Endothelial cell of umbilical vein (primary cell): ENCODE data around the gene YTHDF1. TPM values are rescaled to one million over a fixed set of nuclear protein-coding genes. Genes with fewer than 3 reads are reported as not detected.

ENCODE experiments used
- BruUV-seq: library from RNA; stranded (reverse); fragments of 400-500 nt; replicated peaks from 2 replicates; lab custom pipeline; 2021; lab: Mats Ljungman, UMichigan
- CTCF ChIA-PET: fragments of 300-600, 350-600 bp; sonication (Branson Sonifier 250); formaldehyde crosslinking; loops from one replicate; lab custom pipeline; 2021; ENCODE audit warnings: antibody characterized with exemption, inconsistent platforms; lab: Charles Lee
- POLR2A ChIA-PET: fragments of 300-600, 350-600 bp; sonication (Branson Sonifier 250); formaldehyde crosslinking; loops from one replicate; lab custom pipeline; 2021; ENCODE audit warnings: antibody characterized with exemption, inconsistent platforms; lab: Charles Lee
- DNase-seq: peaks from one replicate; pipeline ENCODE4 v3.0.0-alpha.2; 2011; ENCODE audit warnings: low read depth, low spot score
- FAIRE-seq: peaks from 2 replicates; lab custom pipeline; 2011; peaks lifted over from hg19 to GRCh38; lab: Jason Lieb, UNC
- H2AFZ ChIP-seq: 2 replicates; pipeline ENCODE4 v1.6.0; 2012; ENCODE audit warnings: low read depth, low read length, control low read depth, inconsistent platforms
- H3K27ac ChIP-seq: 2 replicates; pipeline ENCODE4 v1.5.1; 2011; ENCODE audit warnings: low read depth, mild to moderate bottlenecking, control low read depth, low read length, moderate library complexity; ENCODE audit not compliant: insufficient read depth
- H3K27me3 ChIP-seq, 2 experiments: 2 replicates each; pipeline versions ENCODE4 v1.6.0 to v1.6.1; 2011; ENCODE audit warnings: low read length in 2 of 2, mixed read lengths in 1 of 2; ENCODE audit not compliant: control insufficient read depth in 2 of 2, insufficient read depth in 2 of 2
- H3K36me3 ChIP-seq, 2 experiments: 2 replicates in 1 of 2; 3 replicates in 1 of 2; pipeline ENCODE4 v1.5.1; 2011; ENCODE audit warnings: low read length in 2 of 2, mild to moderate bottlenecking in 1 of 2, moderate library complexity in 1 of 2; ENCODE audit not compliant: control insufficient read depth in 2 of 2, insufficient read depth in 2 of 2; ENCODE audit errors: extremely low read depth in 1 of 2
- H3K4me1 ChIP-seq: 3 replicates; pipeline ENCODE4 v1.5.1; 2011; ENCODE audit warnings: mild to moderate bottlenecking, low read length; ENCODE audit not compliant: control insufficient read depth, insufficient read depth; ENCODE audit errors: extremely low read depth
- H3K4me2 ChIP-seq: 2 replicates; pipeline ENCODE4 v1.6.1; 2011; ENCODE audit warnings: low read length, control low read depth, mixed read lengths; ENCODE audit not compliant: insufficient read depth
- H3K4me3 ChIP-seq, 3 experiments: fragments of 200-600 bp in 1 of 3; sonication (generic), shearing (Covaris generic) in 1 of 3; replicated peaks in 1 of 3; 2 replicates each; pipeline ENCODE4 v1.5.1; 2011 to 2016; ENCODE audit warnings: control low read depth in 3 of 3, low read length in 3 of 3, mild to moderate bottlenecking in 2 of 3, inconsistent platforms in 1 of 3, low read depth in 1 of 3, moderate library complexity in 1 of 3; ENCODE audit not compliant: insufficient read depth in 1 of 3
- H3K79me2 ChIP-seq: 2 replicates; pipeline ENCODE4 v1.6.0; 2012; ENCODE audit warnings: low read length, inconsistent platforms; ENCODE audit not compliant: control insufficient read depth, insufficient read depth
- H3K9ac ChIP-seq: replicated peaks from 2 replicates; pipeline ENCODE3; 2011; ENCODE audit warnings: low read length, control low read depth; ENCODE audit not compliant: insufficient read depth; ENCODE audit errors: extremely low read depth
- H3K9me1 ChIP-seq: replicated peaks from 3 replicates; pipeline ENCODE4 v1.6.0; 2011; ENCODE audit warnings: mild to moderate bottlenecking, low read length; ENCODE audit not compliant: control insufficient read depth, insufficient read depth; ENCODE audit errors: extremely low read depth
- H3K9me3 ChIP-seq: replicated peaks from 2 replicates; pipeline ENCODE4 v1.5.1; 2012; ENCODE audit warnings: low read length, inconsistent platforms; ENCODE audit not compliant: control insufficient read depth, insufficient read depth
- H4K20me1 ChIP-seq: replicated peaks from 2 replicates; pipeline ENCODE3; 2011; ENCODE audit warnings: mild to moderate bottlenecking, low read length; ENCODE audit not compliant: control insufficient read depth, insufficient read depth; ENCODE audit errors: extremely low read depth
- CTCF ChIP-seq, 2 donors: IDR thresholded peaks; 1 replicate in 1 of 2; 2 replicates in 1 of 2; pipeline ENCODE4 v1.5.1; 2011; ENCODE audit warnings: low read length in 2 of 2, mild to moderate bottlenecking in 2 of 2, moderate library complexity in 2 of 2, control low read depth in 1 of 2, inconsistent platforms in 1 of 2, low read depth in 1 of 2; ENCODE audit not compliant: insufficient read depth in 1 of 2; ENCODE audit errors: extremely low read depth in 1 of 2
- EZH2 ChIP-seq: IDR thresholded peaks from 2 replicates; pipeline ENCODE4 v1.6.1; 2012; ENCODE audit warnings: borderline replicate concordance, low read depth, mild to moderate bottlenecking, moderate library complexity, low read length, inconsistent platforms; ENCODE audit not compliant: severe bottlenecking
- FOS ChIP-seq: IDR thresholded peaks from 2 replicates; pipeline ENCODE4 v1.6.1; 2011; ENCODE audit warnings: mild to moderate bottlenecking, low read length, moderate library complexity, borderline replicate concordance; ENCODE audit not compliant: insufficient read depth
- GATA2 ChIP-seq: IDR thresholded peaks from 2 replicates; pipeline ENCODE4 v1.7.0; 2011; ENCODE audit warnings: low read depth, mild to moderate bottlenecking, moderate library complexity, mixed read lengths, low read length; ENCODE audit not compliant: insufficient read length, insufficient read depth
- JUN ChIP-seq: IDR thresholded peaks from 2 replicates; pipeline ENCODE4 v1.6.1; 2011; ENCODE audit warnings: borderline replicate concordance, low read depth; ENCODE audit not compliant: insufficient read length, insufficient read depth
- MAX ChIP-seq: IDR thresholded peaks from 2 replicates; pipeline ENCODE4 v1.6.1; 2011; ENCODE audit not compliant: insufficient read depth, insufficient read length
- POLR2A ChIP-seq: IDR thresholded peaks from 2 replicates; pipeline ENCODE4 v1.6.1; 2012; ENCODE audit warnings: low read depth, mild to moderate bottlenecking, control low read depth, low read length
- POLR2AphosphoS5 ChIP-seq: IDR thresholded peaks from 2 replicates; pipeline ENCODE4 v1.6.1; 2012; ENCODE audit warnings: low read depth, mild to moderate bottlenecking, control low read depth, low read length, moderate library complexity; ENCODE audit not compliant: insufficient read depth
- dilution Hi-C: fragments of 300-500 bp; cut with MboI; formaldehyde crosslinking; loops from one replicate; pipeline ENCODE4 v1.15.0; 2019; ENCODE audit warnings: low sequenced_read_pairs; ENCODE audit not compliant: extremely low pct_ligation_motif_present
- intact Hi-C: fragments of 100-400 bp; cut with micrococcal nuclease; formaldehyde crosslinking; loops from one replicate; pipeline ENCODE4 v1.10.0; 2022
- polyA plus RNA-seq, 4 experiments: library from polyadenylated mRNA; depleted of rRNA in 3 of 4; stranded (reverse) in 3 of 4; unstranded in 1 of 4; fragments of >200 nt; gene quantifications; 2 replicates each; pipeline versions ENCODE4 v1.2.1 to v1.2.3, GENCODE V29; 2011 to 2012; ENCODE audit warnings: missing spikeins in 1 of 4
- total RNA-seq: library from RNA; stranded (reverse); gene quantifications from 2 replicates; pipeline ENCODE4 v1.2.3, GENCODE V29; 2021

YTHDF1 gene
- total and polyA plus RNA-seq, 2 donors (not counting 3 experiments of a cell fraction or from before 2014, with no cell fraction given), result 25.2 to 44.4 TPM

- intact Hi-C loops, result no loop called here
- no peak overlapping the region for H3K4me3 ChIP-seq
- no peaks in the 10 kb centered on the region for H3K36me3 ChIP-seq
- H3K9me3 ChIP-seq, result no peaks in the 10 kb centered on the region
- H4K20me1 ChIP-seq, result no peaks in the 10 kb centered on the region
- dilution Hi-C loops, result no loop called here
- no peaks in the 10 kb centered on the region for H3K4me1 ChIP-seq
- no peak for TF ChIP-seq POLR2AphosphoS5
- no peak for TF ChIP-seq GATA2
- TF ChIP-seq FOS, result no peak
- TF ChIP-seq POLR2A, result no peak
- TF ChIP-seq JUN, result no peak
- TF ChIP-seq MAX, result no peak
- no peak for TF ChIP-seq EZH2
- no peak for TF ChIP-seq CTCF (IDR thresholded peaks at IDR 0.05; ENCODE audit: extremely low read depth in 1 of 2, insufficient read depth in 1 of 2, low read depth in 1 of 2, low read length in 2 of 2)
- no peaks in the 10 kb centered on the region for H3K27me3 ChIP-seq
- no peak overlapping the region for H2AFZ ChIP-seq
- ChIA-PET POLR2A (no interaction called here), CTCF (interaction anchor here (11.0 kb wide), 1 partner anchor 16 kb away, joined by 116 read pairs; no protein-coding TSS in a partner anchor)
- FAIRE-seq (no peak), DNase-seq (no peak)
- H3K79me2 ChIP-seq, result no peaks in the 10 kb centered on the region
- H3K27ac ChIP-seq, result no peak overlapping the region
- BruUV-seq, result no TSS peak
- H3K9me1 ChIP-seq, result no peaks in the 10 kb centered on the region
- H3K9ac ChIP-seq, result no peak overlapping the region
- no peak overlapping the region for H3K4me2 ChIP-seq
These were observed 24.1 kb upstream of the YTHDF1 start for GRCh38 chr20:63240004-63240403.
